HG03196 (cell line): Measurements from ENCODE around the gene RBM38.
"Not testable (repeated sequence)": the region's sequence is repeated elsewhere in the genome, so short reads cannot be mapped to it uniquely, and the experiment has no call there.

Source experiments
- ATAC-seq: cut with Tn5 transposase; IDR thresholded peaks from one replicate; pipeline ENCODE4 v1.9.1; 2021; ENCODE audit not compliant: unreplicated experiment

The RBM38 gene

GRCh38 chr20:57416296-57417022, 25.3 kb downstream of the RBM38 start:
- no peak for ATAC-seq

DNA sequence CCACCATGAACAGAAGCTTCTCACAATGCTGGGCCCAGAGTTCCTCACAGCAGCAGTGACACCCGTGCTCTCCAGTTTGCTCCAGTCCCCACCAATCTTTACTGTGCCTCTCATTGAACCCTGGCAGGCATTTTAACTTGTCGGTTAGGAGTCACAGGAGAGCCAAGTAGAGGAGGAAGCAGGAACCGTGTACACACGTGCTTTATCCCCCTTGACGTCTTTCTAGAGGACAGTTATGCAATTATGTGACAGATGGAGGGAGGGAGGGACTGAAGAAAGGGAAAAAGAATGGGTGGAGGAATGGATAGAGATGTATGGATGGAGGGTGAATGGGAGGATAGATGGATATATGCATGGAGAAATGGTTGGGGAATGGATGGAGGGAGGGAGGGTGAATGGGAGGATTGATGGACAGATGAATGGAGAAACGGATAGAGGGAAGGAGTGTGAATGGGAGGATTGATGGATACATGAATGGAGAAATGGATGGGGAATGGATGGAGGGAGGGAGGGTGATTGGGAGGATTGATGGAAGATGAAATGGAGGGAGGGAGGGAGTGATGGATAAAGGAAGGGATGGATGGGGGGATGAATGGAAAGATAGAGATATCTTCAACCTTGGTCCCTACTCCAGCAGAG, 26.0 kb downstream of the RBM38 start:
- no peak for ATAC-seq

- no peak for ATAC-seq
Observed at GRCh38 chr20:57417830-57418780, 26.9 kb downstream of the RBM38 start.

DNA sequence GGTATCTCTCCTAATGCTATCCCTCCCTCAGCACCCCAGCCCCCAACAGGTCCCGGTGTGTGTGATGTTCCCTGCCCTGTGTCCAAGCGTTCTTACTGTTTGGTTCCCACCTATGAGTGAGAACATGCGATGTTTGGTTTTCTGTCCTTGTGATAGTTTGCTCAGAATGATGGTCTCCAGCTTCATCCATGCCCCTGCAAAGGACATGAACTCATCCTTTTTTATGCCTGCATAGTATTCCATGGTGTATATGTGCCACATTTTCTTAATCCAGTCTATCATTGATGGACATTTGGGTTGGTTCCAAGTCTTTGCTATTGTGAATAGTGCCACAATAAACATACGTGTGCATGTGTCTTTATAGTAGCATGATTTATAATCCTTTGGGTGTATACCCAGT, 28.3 kb downstream of the RBM38 start:
- ATAC-seq, result not testable (repeated sequence)

DNA sequence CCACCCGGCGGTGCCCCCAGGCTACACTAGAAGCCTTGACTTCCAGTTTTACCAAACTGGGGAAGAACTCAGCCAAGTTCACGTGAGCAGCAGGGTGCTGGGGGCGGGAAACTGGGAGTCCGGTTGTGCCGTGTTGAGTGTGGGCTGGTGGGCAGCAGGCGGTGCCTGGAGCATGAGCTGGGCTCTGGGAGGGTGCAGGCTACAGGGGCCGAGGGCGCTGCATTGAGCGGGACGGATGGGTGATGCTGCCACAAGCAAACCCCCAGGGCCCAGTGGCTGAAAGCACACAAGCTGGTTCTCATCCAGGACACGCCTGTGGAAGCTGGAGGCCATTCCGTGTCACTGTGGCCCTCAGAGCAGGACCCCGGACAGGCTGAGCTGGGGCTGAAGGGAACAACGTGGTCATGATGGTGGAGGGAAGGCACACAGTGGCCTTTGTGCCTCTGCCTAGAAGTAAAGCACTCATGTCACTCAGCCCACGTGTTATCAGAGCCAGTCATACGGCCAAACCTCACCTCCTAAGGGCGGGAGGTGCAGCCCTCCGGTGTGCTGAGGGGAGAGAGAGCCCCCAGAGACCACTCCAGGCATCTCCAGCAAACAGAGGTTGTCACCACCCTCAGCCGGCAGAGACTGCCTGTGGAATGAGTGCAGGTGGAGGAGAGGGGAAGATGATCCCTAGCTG, 29.5 kb downstream of the RBM38 start:
- ATAC-seq, result no peak

GRCh38 chr20:57421253-57422220, 30.3 kb downstream of the RBM38 start:
- ATAC-seq, result no peak

GRCh38 chr20:57422254-57422653, 31.1 kb downstream of the RBM38 start:
- no peak for ATAC-seq

DNA sequence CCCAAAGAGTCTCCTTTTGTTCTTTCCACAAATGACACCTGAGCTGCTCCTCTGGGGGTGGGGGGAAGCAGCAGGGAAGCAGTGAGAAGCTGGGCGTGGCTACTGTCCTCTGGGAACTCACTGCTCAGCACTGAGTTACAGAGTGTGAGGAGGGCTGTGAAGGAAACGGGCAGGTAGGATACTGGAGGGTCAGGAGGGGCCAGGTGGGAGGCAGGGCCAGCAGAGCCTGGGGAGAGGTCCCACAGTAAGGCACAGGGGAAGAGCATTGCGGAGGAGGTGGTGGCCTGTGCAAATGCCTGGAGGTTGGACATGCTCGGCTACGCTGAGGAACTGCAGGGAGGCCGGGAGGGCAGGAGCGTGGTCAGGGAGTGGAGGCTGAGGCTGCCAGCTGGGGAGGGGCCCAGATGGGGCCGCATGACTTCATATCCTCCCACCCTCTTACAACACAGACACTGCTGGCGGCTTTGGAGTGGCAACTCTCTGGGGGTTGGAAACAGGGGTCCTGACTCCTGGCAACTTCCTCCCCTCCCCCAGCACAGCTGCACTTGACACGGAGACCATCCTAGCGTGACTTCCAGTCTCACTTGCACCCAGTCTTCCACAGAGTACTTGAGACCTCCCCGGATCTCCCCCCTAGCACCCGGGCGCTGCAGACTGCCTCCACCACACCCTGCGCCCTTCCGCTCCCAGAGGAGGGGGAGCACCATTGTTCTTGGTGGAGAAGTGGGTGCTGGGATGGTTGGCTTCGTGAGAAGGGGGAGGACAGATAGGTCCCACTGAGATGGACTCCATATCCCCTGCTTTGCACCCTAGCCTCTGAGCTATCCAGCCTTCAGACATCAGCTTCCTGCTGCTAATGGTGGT, 34.2 kb downstream of the RBM38 start:
- no peak for ATAC-seq

DNA sequence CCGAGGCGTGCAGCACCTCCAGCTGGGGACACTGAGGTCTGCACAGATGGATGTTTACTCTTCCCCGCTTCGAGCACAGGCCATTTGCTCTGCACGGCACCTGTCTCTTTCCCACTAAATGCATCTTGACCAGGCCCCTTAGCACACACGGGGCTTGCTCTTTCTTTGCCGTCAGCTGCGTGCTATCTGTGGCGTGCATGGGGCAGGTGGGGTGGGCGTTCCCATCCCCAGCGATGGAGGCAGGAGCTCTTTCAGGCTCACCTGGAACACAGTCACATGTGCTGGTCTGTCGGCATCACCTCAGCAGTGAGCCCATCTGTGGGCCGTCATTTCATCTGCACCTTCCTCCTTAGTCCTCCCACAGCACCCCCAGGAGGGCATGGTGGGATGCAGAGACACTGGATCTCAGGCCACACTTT, 35.1 kb downstream of the RBM38 start:
- ATAC-seq, result no peak

- ATAC-seq, result no peak
Observed at GRCh38 chr20:57426831-57427230, 35.6 kb downstream of the RBM38 start.

DNA sequence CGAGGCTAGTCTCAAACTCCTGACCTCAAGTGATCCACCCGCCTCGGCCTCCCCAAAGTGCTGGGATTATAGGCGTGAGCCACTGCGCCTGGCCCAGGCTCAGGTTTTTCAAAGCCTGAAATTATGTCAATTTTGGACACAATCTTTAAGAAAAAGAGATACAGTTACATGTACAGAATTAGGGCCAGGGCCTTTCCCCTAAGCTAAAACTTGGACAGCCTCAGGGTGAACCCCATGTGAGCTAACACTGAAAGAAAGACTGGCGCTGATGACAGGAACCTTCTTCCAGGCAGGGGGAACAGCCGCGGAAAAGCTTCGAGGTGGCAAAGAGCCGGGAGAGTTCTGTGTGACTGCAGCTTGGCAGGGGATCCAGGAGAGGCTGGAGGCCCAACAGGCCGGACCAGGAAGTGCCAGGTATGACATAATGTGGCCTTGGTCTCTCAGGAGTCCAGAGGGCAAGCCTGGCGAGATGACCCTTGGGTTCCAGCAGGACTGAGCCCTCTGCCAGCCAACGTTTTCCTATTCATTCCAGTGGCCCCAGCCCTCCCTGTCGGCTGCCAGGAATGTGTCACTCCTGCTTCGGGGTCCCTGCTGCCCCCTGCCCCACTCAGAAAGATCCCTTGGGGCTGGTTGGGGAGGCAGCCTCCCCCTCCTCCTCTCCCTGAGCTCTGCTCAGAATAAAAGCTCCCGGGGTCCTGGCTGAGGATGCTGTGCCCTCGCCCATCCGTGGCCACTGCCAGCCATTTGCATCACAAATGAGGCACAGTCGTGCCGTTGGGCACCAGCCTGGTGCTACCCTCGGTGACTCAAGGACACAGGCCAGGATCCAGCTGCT, 37.3 kb downstream of the RBM38 start:
- no peak for ATAC-seq

GRCh38 chr20:57429159-57429496, 37.9 kb downstream of the RBM38 start:
- ATAC-seq, result no peak

GRCh38 chr20:57429580-57430200, 38.5 kb downstream of the RBM38 start:
- ATAC-seq, result no peak

DNA sequence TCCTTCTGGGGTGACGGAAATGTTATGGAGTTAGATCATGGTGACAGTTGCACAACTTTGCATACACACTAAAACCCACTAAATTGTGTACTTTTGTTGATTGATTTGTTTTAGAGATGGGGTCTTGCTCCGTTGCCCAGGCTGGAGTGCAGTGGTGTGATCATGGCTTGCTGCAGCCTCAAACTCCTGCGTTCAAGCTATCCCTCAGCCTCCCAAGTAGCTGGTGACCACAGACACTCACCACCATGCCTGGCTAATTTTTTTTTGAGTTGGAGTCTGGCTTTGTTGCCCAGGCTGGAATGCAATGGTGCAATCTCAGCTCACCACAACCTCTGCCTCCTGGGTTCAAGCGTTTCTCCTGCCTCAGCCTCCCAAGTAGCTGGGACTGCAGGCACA, 39.0 kb downstream of the RBM38 start:
- not testable (repeated sequence) for ATAC-seq

GRCh38 chr20:57431539-57431835, 40.3 kb downstream of the RBM38 start:
- ATAC-seq, result no peak

GRCh38 chr20:57432480-57432861, 41.3 kb downstream of the RBM38 start:
- ATAC-seq, result no peak

GRCh38 chr20:57432862-57433491, 41.8 kb downstream of the RBM38 start:
- ATAC-seq, result peak; percentile 85
